GM19372 (cell line): ENCODE measurements around the gene ZNF423.

ENCODE experiments used
- ATAC-seq: cut with Tn5 transposase; IDR thresholded peaks from one replicate; pipeline ENCODE4 v1.9.1; 2021; ENCODE audit warnings: mild to moderate bottlenecking, low read depth, moderate library complexity; ENCODE audit not compliant: unreplicated experiment

The ZNF423 gene

GRCh38 chr16:49850558-49851467, 5.1 kb downstream of the ZNF423 start:
- ATAC-seq, result no peak

GRCh38 chr16:49849754-49850108, 6.2 kb downstream of the ZNF423 start:
- ATAC-seq, result no peak

- ATAC-seq, result no peak
Measured at GRCh38 chr16:49849037-49849753, 6.7 kb downstream of the ZNF423 start.

- ATAC-seq, result no peak
Measured at GRCh38 chr16:49848530-49848929, 7.4 kb downstream of the ZNF423 start.

GRCh38 chr16:49846800-49847199, 9.1 kb downstream of the ZNF423 start:
- ATAC-seq, result no peak

- ATAC-seq, result no peak
Measured at GRCh38 chr16:49844359-49844758, 11.6 kb downstream of the ZNF423 start.

- no peak for ATAC-seq
Measured at GRCh38 chr16:49843758-49844157, 12.2 kb downstream of the ZNF423 start.

GRCh38 chr16:49842972-49843371, 12.9 kb downstream of the ZNF423 start:
- ATAC-seq, result no peak

- ATAC-seq, result no peak
Measured at GRCh38 chr16:49839017-49839825, 16.7 kb downstream of the ZNF423 start.

GRCh38 chr16:49838441-49839016, 17.4 kb downstream of the ZNF423 start:
- no peak for ATAC-seq

- no peak for ATAC-seq
Measured at GRCh38 chr16:49837688-49838410, 18.1 kb downstream of the ZNF423 start.

GRCh38 chr16:49836668-49837067, 19.2 kb downstream of the ZNF423 start:
- ATAC-seq, result no peak

GRCh38 chr16:49836218-49836617, 19.7 kb downstream of the ZNF423 start:
- ATAC-seq, result no peak

- ATAC-seq, result no peak
Measured at GRCh38 chr16:49835161-49835777, 20.6 kb downstream of the ZNF423 start.

- ATAC-seq, result no peak
Measured at GRCh38 chr16:49834531-49835151, 21.3 kb downstream of the ZNF423 start.

- no peak for ATAC-seq
Measured at GRCh38 chr16:49833796-49834530, 21.9 kb downstream of the ZNF423 start.

GRCh38 chr16:49833085-49833484, 22.8 kb downstream of the ZNF423 start:
- no peak for ATAC-seq

- no peak for ATAC-seq
Measured at GRCh38 chr16:49832177-49832576, 23.7 kb downstream of the ZNF423 start.
